ENCODE results near the gene DOCK2. TPM values are rescaled to one million over a fixed set of nuclear protein-coding genes. Genes with fewer than 3 reads are reported as not detected.

The DOCK2 gene
- total and polyA plus RNA-seq, 9 of the 15 experiments (the other 6 are each of a cell fraction or from before 2014, with no cell fraction given), result 4.5 to 42.6 (median 20.5) TPM

GRCh38 chr5:169803077-169803981 is 166.3 kb downstream of the DOCK2 start (continued):
- TF ChIP-seq THRB (CRISPR knock-in tag; conservative IDR thresholded peaks at IDR 0.05), result 0 out of 2 replicates have a peak, but pooled peaks have one; percentile 38
- no peak for TF ChIP-seq CBFB (CRISPR knock-in tag; IDR thresholded peaks at IDR 0.05)
- TF ChIP-seq CBX5 (IDR thresholded peaks at IDR 0.05; ENCODE audit: borderline replicate concordance, low read depth), result no peak
- no peak for TF ChIP-seq NBN (IDR thresholded peaks at IDR 0.05; ENCODE audit: low read depth)
- TF ChIP-seq KHSRP (IDR thresholded peaks at IDR 0.05), result no peak
- TF ChIP-seq BRF1 (IDR thresholded peaks at IDR 0.05; ENCODE audit: borderline replicate concordance, extremely low read depth, insufficient read length), result no peak
- TF ChIP-seq POLR2G (IDR thresholded peaks at IDR 0.05; ENCODE audit: low read depth, low read length), result no peak
- TF ChIP-seq TAL1 (IDR thresholded peaks at IDR 0.05), result peak; percentile 81
- no peak for TF ChIP-seq ATF4 (CRISPR knock-in tag; IDR thresholded peaks at IDR 0.05)
- TF ChIP-seq, protein P1, sequence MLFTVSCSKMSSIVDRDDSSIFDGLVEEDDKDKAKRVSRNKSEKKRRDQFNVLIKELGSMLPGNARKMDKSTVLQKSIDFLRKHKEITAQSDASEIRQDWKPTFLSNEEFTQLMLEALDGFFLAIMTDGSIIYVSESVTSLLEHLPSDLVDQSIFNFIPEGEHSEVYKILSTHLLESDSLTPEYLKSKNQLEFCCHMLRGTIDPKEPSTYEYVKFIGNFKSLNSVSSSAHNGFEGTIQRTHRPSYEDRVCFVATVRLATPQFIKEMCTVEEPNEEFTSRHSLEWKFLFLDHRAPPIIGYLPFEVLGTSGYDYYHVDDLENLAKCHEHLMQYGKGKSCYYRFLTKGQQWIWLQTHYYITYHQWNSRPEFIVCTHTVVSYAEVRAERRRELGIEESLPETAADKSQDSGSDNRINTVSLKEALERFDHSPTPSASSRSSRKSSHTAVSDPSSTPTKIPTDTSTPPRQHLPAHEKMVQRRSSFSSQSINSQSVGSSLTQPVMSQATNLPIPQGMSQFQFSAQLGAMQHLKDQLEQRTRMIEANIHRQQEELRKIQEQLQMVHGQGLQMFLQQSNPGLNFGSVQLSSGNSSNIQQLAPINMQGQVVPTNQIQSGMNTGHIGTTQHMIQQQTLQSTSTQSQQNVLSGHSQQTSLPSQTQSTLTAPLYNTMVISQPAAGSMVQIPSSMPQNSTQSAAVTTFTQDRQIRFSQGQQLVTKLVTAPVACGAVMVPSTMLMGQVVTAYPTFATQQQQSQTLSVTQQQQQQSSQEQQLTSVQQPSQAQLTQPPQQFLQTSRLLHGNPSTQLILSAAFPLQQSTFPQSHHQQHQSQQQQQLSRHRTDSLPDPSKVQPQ (CRISPR knock-in tag; IDR thresholded peaks at IDR 0.05; ENCODE audit: borderline replicate concordance), result no peak
- no peak for TF ChIP-seq SUPT5H (IDR thresholded peaks at IDR 0.05)
- TF ChIP-seq ZNF445 (CRISPR knock-in tag; IDR thresholded peaks at IDR 0.05; ENCODE audit: low read depth), result no peak
- TF ChIP-seq ZNF217 (CRISPR knock-in tag; IDR thresholded peaks at IDR 0.05), result no peak
- TF ChIP-seq GTF2A2 (tag; IDR thresholded peaks at IDR 0.05), result no peak
- no peak for TF ChIP-seq NFXL1 (CRISPR knock-in tag; IDR thresholded peaks at IDR 0.05)
- peak; percentile 90 for TF ChIP-seq LCOR (CRISPR knock-in tag; IDR thresholded peaks at IDR 0.05)
- no peak for TF ChIP-seq MLLT1 (IDR thresholded peaks at IDR 0.05)
- TF ChIP-seq SMAD4 (CRISPR knock-in tag; conservative IDR thresholded peaks at IDR 0.05), result peak; percentile 81
- no peak for TF ChIP-seq ZNF717 (CRISPR knock-in tag; IDR thresholded peaks at IDR 0.05)
- TF ChIP-seq YY1 (IDR thresholded peaks at IDR 0.05; ENCODE audit: borderline replicate concordance in 1 of 3, control insufficient read depth in 1 of 3, extremely low read depth in 1 of 3, insufficient read depth in 3 of 3, insufficient read length in 1 of 3, insufficient replicate concordance in 2 of 3, low read depth in 1 of 3, low read length in 2 of 3), result peak in 1 of 3 experiments; percentile 8

Measured in K562 (cell line).